ENCODE data around the gene ANKRA2.
A peak's percentile ranks its signal among the peaks of the same experiment; 100 is the strongest.

ANKRA2 gene

GRCh38 chr5:73564018-73564417, 1.4 kb downstream of the ANKRA2 start:
- no peak overlapping the region for H3K4me3 ChIP-seq (ENCODE audit: low read length)
- DNase-seq (ENCODE audit: low read depth, low spot score) = no peak

- no peak for DNase-seq (ENCODE audit: low read depth, low spot score)
- H3K4me3 ChIP-seq (ENCODE audit: low read length) = no peak overlapping the region
Measured at GRCh38 chr5:73558950-73559349, 6.5 kb downstream of the ANKRA2 start.

GRCh38 chr5:73552642-73553041, 12.8 kb downstream of the ANKRA2 start:
- DNase-seq (ENCODE audit: low read depth, low spot score) = no peak
- no peak overlapping the region for H3K4me3 ChIP-seq (ENCODE audit: low read length)

- no peak for DNase-seq (ENCODE audit: low read depth, low spot score)
- H3K4me3 ChIP-seq (ENCODE audit: low read length) = no peak overlapping the region
Measured at GRCh38 chr5:73550016-73550415, 15.4 kb downstream of the ANKRA2 start.

DNA sequence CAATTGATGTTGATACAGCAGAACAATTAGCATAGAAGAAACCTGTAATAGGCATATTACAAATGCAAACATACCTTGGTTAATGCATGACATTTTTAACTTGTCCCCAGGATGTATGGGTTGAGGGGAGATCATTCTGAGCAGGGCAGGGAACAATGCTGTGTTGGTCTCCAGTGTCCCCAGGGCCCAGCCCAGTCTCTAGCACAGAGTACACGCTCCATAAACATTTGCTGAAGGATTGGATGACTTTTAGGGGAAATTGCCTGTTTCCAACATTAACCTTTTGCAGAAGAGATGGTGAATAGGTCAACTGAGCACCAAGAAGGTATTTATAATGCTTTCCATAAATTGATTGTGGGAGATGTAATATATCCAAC, 20.0 kb downstream of the ANKRA2 start:
- DNase-seq (ENCODE audit: low read depth, low spot score) = no peak
- no peak overlapping the region for H3K4me3 ChIP-seq (ENCODE audit: low read length)

DNA sequence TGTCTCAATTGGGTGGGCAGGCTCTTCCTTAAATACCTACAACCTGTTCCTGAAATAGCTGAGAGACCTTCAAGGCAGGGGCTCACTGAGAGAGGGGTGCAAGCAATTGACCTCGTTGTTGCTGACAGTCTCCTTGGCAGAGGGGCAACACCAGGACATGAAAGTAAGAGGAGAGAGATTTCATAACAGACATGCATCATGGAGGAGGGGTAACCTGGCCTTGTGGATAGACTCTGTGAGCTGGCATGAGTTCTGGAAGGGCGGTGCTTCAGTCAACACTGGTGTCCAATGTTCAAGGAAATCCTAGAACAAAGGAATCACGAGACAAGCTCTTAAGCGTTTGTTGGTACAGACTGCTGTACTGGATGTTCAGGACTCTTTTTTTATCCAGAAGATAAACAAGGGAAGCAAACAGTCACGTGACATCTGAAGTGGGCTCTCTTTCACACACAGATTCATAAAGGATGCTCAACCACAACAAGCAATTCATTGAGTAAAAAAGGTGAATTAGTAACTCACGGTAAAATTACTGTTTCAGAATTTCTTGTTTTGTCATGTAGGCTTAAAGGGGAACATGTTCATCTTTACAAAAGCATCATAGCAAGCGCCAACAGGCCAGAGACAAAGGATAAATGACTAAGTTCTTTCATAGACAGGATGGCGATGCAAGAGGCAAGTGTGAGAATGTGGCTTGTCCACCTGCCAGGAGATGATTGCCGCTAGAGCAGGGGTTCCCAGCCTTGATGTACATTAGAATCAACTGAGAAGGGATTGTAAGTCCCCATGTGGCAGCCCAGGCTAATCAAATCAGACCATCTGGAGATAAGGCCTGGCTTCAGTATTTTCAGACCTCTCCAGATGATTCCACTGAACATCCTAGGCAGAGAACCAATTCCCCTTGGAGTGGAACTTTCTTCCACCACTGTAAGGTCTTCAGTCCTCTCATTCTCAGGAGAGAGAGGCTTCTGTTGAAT, 20.7 kb downstream of the ANKRA2 start:
- DNase-seq (ENCODE audit: low read depth, low spot score) = no peak
- H3K4me3 ChIP-seq (ENCODE audit: low read length) = no peak overlapping the region

DNA sequence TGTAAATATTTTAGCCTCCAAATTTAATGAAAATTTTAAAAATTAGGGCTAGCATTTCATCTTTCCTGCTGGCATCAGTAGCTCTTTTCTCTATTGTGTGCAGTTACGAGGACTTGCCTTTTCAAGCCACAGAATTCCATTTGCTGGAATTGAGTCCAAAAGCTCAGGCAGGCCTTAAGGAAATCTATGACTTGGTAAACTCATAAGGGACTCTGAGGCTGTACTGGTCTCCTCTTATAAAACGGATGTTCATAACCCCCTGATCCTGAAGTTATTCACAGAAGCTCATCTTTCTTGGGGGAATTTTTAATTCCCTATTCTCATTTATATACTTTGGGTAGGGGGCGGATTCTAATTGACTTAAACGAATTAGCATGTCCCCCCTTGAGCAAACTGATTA, 23.4 kb downstream of the ANKRA2 start:
- DNase-seq (ENCODE audit: low read depth, low spot score) = no peak

DNA sequence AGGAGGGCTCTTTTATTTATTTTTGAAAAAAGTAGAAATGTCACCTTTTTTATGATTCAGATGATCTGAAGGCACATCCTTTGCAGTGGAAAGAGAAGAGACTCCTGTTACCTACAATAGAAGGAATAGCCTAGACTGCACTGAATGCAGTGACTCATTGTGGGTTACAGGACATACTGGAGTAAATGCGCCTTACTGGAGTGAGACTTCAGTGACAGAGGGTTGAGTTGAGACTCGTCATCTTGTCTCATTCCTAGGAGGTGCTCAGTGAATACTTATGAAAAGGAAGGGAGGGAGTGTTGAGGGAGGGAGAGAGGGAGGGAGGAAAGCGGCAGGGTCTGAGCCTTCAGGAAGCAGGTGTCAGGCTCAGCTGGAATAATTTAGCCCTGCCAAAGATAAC, 25.2 kb downstream of the ANKRA2 start:
- H3K4me3 ChIP-seq (ENCODE audit: low read length) = no peak overlapping the region
- no peak for DNase-seq (ENCODE audit: low read depth, low spot score)

More for the DNA sequence above, 23.4 kb downstream of the ANKRA2 start:
- H3K4me3 ChIP-seq (ENCODE audit: low read length) = no peak overlapping the region

GRCh38 chr5:73539730-73540129, 25.7 kb downstream of the ANKRA2 start:
- H3K4me3 ChIP-seq (ENCODE audit: low read length) = no peak overlapping the region
- no peak for DNase-seq (ENCODE audit: low read depth, low spot score)

GRCh38 chr5:73534971-73535370, 30.5 kb downstream of the ANKRA2 start:
- no peak overlapping the region for H3K4me3 ChIP-seq (ENCODE audit: low read length)
- no peak for DNase-seq (ENCODE audit: low read depth, low spot score)

- H3K4me3 ChIP-seq (ENCODE audit: low read length) = no peak overlapping the region
- no peak for DNase-seq (ENCODE audit: low read depth, low spot score)
Measured at GRCh38 chr5:73534011-73534644, 31.3 kb downstream of the ANKRA2 start.

- no peak for DNase-seq (ENCODE audit: low read depth, low spot score)
- H3K4me3 ChIP-seq (ENCODE audit: low read length) = no peak overlapping the region
Measured at GRCh38 chr5:73532195-73532594, 33.2 kb downstream of the ANKRA2 start.

DNA sequence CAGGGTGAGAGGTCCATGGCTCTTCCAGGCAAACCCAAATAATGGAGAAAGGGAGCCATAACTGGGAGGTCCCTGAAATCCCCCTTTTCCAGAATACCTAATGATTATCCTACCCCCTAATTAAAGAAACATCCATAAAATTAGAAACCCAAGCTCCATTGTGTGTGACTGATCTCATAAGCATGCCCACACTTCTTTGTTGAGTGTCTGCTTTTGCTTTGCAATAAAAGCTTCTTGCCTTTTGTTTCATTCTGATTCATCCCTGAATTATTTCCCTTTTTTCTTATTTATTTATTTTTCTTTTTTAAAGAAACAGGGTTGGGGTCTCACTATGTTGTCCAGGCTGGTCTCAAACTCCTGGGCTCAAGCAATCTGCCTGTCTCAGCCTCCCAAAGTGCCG, 34.1 kb downstream of the ANKRA2 start:
- no peak overlapping the region for H3K4me3 ChIP-seq (ENCODE audit: low read length)
- no peak for DNase-seq (ENCODE audit: low read depth, low spot score)

GRCh38 chr5:73529081-73529480, 36.4 kb downstream of the ANKRA2 start:
- DNase-seq (ENCODE audit: low read depth, low spot score) = no peak
- no peak overlapping the region for H3K4me3 ChIP-seq (ENCODE audit: low read length)

GRCh38 chr5:73528248-73528647, 37.2 kb downstream of the ANKRA2 start:
- DNase-seq (ENCODE audit: low read depth, low spot score) = no peak

DNA sequence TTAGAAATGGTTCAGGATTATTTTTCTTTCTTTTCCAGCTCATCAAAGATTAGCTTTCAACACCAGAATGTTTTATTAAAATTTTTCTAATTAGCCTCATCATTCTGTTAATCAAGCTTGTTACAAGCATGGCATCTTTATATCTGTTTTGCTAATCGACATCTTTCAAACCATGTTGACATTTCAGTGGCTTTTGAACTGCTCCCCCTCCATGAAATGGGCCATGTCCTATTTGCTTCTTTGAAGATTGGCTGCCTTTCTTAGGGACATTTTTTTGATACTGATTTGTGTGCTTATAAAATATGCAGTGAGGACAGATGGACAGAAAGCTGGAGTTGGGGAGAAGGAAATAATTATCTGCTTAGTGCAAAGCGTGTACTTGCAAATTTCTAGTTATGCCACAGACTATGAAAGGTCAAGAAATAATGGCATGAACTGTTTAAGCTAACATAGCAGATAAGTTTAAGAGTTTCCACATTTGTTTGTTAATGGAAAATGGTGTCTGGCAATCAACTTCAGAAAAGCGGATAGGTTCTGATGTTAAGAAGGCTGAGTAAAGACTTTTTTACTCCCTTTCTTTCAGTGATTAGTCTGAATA, 39.7 kb downstream of the ANKRA2 start:
- H3K4me3 ChIP-seq (ENCODE audit: low read length) = no peak overlapping the region
- no peak for DNase-seq (ENCODE audit: low read depth, low spot score)

More at GRCh38 chr5:73528248-73528647, 37.2 kb downstream of the ANKRA2 start:
- no peak overlapping the region for H3K4me3 ChIP-seq (ENCODE audit: low read length)

DNA sequence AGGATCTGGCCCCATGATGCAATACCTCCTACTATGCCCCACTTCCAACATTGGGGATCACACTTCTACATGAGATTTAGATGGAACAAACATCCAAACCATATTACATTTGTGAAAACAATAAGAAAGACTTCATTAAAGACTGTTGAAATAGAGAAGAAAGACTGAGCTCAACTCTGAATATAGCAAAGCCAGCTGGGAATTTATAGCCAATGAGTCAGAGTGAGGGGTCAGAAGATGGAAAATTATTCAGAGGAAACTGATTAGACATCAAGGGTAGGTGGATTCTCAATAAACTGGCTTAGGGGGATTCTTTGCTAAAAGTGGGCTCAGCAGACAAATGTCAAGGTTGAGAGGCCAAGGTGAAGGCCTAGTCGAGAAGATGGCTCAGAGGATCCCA, 41.6 kb downstream of the ANKRA2 start:
- DNase-seq (ENCODE audit: low read depth, low spot score) = no peak
- H3K4me3 ChIP-seq (ENCODE audit: low read length) = no peak overlapping the region

DNA sequence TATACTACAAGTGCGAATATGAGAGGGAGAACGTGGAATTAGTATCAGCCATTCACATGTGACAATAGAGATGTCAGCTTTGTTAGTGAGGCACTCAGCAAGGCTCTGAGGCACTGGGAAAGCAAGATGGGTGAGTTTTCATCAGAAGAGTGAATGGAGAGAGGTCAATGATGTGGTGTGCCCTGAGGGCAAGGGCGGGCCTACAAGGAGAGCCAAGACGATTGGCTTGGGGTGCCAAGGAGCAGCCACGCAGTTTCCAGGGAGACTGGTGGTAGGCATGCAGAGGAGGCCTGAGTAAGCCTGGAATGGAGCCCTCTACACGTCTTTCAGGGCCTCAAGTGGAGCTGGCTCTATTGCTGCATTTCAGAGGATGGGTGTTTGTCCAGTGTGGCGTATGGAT, 42.5 kb downstream of the ANKRA2 start:
- DNase-seq (ENCODE audit: low read depth, low spot score) = no peak
- no peak overlapping the region for H3K4me3 ChIP-seq (ENCODE audit: low read length)

DNA sequence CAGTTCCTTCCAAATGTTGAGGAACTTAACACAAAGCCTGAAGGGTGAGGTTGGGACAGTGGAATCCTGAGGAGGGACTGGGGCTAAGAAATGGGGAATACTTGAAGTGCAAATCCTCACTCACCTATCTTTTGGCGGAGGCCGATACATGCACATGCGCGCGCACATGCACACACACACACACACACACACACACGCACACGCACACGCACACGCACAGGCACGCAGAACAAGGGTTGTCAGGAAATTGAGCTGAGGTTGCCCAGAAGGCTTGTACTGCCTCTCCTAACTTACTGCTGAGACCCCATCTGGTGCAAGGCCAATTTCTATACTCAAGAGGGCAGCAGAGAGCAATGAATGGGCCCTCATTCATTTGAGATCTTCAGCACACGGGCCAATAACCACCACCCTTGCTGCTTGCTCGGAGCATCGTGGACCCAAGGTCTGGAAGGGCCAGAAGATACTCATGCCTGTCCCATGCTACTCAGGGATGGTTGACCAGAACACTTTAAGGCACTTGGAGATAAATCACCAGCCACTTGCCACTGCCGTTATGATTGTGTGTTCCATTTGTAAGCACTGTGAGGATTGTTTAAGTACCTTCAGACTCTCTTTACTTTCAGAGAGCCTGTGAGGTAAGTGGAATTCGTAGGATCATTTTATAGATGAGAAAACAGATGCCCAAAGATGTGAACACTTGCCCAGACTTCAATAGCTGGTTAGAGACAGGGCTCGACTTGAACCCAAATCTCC, 45.7 kb downstream of the ANKRA2 start:
- peak overlapping the region; percentile 49 for H3K4me3 ChIP-seq (ENCODE audit: low read length)
- peak; percentile 89 for DNase-seq (ENCODE audit: low read depth, low spot score)
